Mucosa of rectum (tissue), 2 donors: ENCODE data around the gene SLC13A3.

Experiments
- H3K27ac ChIP-seq, 2 donors: one replicate each; pipeline ENCODE4 v1.7.0; 2013; ENCODE audit warnings: inconsistent platforms in 2 of 2, low read depth in 2 of 2, low read length in 2 of 2
- H3K27me3 ChIP-seq, 2 donors: one replicate each; pipeline ENCODE4 v1.7.0; 2013; ENCODE audit warnings: low read length in 2 of 2; ENCODE audit not compliant: control insufficient read depth in 2 of 2, insufficient read depth in 2 of 2
- H3K36me3 ChIP-seq, 2 donors: one replicate each; pipeline ENCODE4 v1.7.0; 2013; ENCODE audit warnings: low read length in 2 of 2; ENCODE audit not compliant: control insufficient read depth in 2 of 2, insufficient read depth in 2 of 2
- H3K4me1 ChIP-seq, 2 donors: one replicate each; pipeline ENCODE4 v1.7.0; 2013; ENCODE audit warnings: low read length in 2 of 2, mild to moderate bottlenecking in 1 of 2; ENCODE audit not compliant: control insufficient read depth in 2 of 2, insufficient read depth in 2 of 2
- H3K4me3 ChIP-seq, 2 donors: one replicate each; pipeline ENCODE4 v1.7.0; 2013; ENCODE audit warnings: low read length in 2 of 2
- H3K9ac ChIP-seq, 2 donors: one replicate each; pipeline ENCODE4 v1.7.0; 2013; ENCODE audit warnings: low read length in 2 of 2, low read depth in 1 of 2, mild to moderate bottlenecking in 1 of 2
- H3K9me3 ChIP-seq, 2 donors: one replicate each; pipeline ENCODE4 v1.7.0; 2013; ENCODE audit warnings: low read length in 2 of 2; ENCODE audit not compliant: control insufficient read depth in 2 of 2
- donor health status: healthy.
- donor health status: Normal muscosa, but diverticular disease.

The SLC13A3 gene, protein sequence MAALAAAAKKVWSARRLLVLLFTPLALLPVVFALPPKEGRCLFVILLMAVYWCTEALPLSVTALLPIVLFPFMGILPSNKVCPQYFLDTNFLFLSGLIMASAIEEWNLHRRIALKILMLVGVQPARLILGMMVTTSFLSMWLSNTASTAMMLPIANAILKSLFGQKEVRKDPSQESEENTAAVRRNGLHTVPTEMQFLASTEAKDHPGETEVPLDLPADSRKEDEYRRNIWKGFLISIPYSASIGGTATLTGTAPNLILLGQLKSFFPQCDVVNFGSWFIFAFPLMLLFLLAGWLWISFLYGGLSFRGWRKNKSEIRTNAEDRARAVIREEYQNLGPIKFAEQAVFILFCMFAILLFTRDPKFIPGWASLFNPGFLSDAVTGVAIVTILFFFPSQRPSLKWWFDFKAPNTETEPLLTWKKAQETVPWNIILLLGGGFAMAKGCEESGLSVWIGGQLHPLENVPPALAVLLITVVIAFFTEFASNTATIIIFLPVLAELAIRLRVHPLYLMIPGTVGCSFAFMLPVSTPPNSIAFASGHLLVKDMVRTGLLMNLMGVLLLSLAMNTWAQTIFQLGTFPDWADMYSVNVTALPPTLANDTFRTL

DNA sequence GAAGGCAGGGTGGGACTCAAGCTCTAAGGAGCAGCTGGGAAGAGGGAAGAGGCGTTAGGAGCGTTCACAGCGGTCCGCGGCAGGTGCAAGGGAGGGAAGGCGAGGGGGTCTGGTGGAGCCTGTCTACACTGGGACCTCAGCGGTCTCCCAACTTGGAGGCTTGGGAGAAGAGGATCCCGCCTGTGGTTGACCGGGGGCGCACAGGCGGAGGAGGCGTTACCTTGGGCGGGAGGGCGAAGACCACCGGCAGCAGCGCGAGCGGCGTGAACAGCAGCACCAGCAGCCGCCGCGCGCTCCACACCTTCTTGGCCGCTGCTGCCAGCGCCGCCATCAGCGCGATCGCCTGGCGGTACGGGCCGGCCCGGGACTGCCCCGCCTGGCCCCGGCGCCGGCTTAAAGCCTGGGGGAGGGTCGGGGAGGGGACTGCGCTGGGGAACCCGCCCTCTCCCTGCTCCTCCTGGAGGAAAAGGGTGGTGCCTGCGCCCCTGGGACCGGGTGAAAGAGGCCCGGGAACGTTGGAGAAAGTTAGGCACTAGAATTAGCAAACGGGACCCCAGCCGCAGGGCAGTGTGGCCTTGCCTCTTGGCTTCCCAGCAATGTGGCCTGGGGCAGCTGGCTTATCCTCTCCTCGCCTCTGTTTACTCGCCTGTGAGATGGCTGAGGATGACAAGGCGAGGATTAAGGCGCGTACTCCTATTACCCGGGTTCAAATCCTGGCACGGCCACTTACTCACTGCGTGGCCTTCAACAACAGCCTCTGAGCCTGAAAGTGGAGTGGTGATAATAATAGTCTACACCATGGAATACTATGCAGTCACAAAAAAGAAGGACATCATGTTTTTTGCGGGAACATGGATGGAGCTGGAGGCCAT lies at the start of gene SLC13A3:
Gene SLC13A3, minus strand, starts transcription at position 369 of the 872 bp plus-strand sequence. Its CDS starts 38 bp downstream, at position 331.
- no peaks in the 10 kb centered on the region for H3K4me1 ChIP-seq
- no peaks in the 10 kb centered on the region for H3K36me3 ChIP-seq
- H3K9ac ChIP-seq, result no peak within 1 kb of the TSS
- no peak within 1 kb of the TSS for H3K4me3 ChIP-seq
- H3K27me3 ChIP-seq, result peaks cover 11 to 17% of the 10 kb centered on the region in 2 donors
- no peak within 1 kb of the TSS for H3K27ac ChIP-seq
- no peaks in the 10 kb centered on the region for H3K9me3 ChIP-seq

- H3K9me3 ChIP-seq, result no peaks in the 10 kb centered on the region
- no peaks in the 10 kb centered on the region for H3K36me3 ChIP-seq
- no peaks in the 10 kb centered on the region for H3K27me3 ChIP-seq
- H3K27ac ChIP-seq, result no peak overlapping the region
- no peak overlapping the region for H3K9ac ChIP-seq
- no peak overlapping the region for H3K4me3 ChIP-seq
- peaks cover 0 to 2% of the 10 kb centered on the region in 2 donors for H3K4me1 ChIP-seq
Measured at GRCh38 chr20:46701057-46701456, 49.8 kb upstream of the SLC13A3 start.

- Histone ChIP-seq H3K4me1 (peaks cover 0 to 2% of the 10 kb centered on the region in 2 donors), H3K9ac (no peak overlapping the region), H3K27me3 (no peaks in the 10 kb centered on the region), H3K4me3 (no peak overlapping the region), H3K9me3 (no peaks in the 10 kb centered on the region), H3K36me3 (no peaks in the 10 kb centered on the region), H3K27ac (no peak overlapping the region)
Measured at GRCh38 chr20:46700481-46700880, 49.2 kb upstream of the SLC13A3 start.

DNA sequence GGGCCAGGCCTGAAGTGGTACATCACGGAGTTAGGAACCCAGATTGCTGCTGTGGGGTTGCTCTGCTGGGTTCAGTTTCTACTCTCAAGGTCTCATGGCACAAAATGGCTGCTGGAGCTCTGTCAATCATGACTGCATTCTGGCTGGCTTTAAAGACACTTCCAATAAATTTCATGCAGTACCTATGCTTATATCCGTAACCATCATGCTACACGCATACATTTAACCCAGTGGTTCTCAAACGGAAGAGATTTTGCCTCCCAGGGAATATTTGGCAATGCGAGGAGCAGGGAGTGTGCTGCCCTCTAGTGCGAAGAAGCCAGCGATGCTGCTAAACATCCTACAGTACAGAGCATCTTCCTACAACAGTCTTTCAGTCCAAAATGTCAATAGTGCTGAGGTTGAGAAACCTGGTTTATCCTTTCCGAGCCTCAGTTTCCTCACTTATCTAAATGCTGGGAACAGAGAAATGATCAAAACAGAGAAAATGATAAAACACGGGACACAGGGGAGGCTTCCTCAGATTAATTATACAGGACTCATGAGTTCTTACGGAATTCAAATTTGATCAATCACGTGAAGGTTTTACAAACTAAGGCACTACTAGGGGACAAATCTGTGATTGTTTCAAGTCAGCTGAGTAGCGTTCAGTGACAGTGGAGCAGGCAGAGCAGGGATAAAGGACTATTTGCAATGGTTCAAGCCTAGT lies 48.5 kb upstream of the SLC13A3 start:
- no peak overlapping the region for H3K27ac ChIP-seq
- peaks cover 0 to 2% of the 10 kb centered on the region in 2 donors for H3K4me1 ChIP-seq
- H3K4me3 ChIP-seq, result no peak overlapping the region
- H3K36me3 ChIP-seq, result no peaks in the 10 kb centered on the region
- H3K9me3 ChIP-seq, result no peaks in the 10 kb centered on the region
- H3K9ac ChIP-seq, result no peak overlapping the region
- no peaks in the 10 kb centered on the region for H3K27me3 ChIP-seq

DNA sequence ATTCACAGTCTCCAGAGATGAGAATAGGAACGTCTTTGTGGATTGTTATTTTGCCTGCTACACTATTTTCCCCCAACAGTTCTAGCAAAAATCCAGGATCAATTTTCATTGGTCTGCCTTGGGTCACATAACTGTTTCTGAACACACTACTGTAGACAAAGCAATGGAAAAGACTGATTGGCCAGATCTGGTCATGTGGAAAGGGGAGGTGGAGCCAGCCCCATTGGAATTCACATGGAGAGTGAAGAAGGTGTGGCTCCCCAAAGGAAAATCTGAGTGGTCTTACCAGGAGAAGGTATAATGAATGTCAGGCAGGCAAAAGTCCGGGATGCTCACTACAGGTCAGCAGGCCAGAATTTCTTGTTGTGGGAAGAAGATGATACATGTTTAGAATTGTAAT lies 47.5 kb upstream of the SLC13A3 start:
- Histone ChIP-seq H3K27ac (no peak overlapping the region), H3K4me3 (no peak overlapping the region), H3K4me1 (peaks cover 0 to 2% of the 10 kb centered on the region in 2 donors), H3K36me3 (no peaks in the 10 kb centered on the region), H3K27me3 (no peaks in the 10 kb centered on the region), H3K9ac (no peak overlapping the region), H3K9me3 (no peaks in the 10 kb centered on the region)

DNA sequence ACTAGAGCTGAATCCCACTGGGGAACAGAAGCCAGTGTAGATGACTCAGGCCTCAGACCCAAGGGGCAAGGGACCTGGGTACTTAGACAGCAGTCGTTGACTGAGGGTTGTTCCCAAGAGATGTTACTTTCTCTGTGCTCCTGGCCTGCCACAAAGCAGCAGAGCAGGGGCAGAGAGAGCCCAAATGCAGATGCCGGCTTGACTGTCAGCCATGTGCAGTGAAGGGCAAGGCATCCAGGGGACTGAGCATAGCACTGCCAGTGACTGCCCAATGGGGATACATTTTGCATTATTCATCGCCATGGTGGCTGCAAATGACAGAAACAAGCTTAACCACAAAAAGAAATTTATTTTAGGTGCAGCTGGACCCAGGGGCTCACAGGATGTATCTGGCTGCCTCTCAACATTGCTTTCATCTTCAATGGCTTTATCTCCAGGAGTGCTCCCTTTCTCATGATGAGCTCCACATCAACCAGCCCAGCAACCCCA lies 45.6 kb upstream of the SLC13A3 start:
- Histone ChIP-seq H3K9ac (no peak overlapping the region), H3K9me3 (no peaks in the 10 kb centered on the region), H3K4me1 (no peaks in the 10 kb centered on the region), H3K27ac (no peak overlapping the region), H3K27me3 (no peaks in the 10 kb centered on the region), H3K36me3 (no peaks in the 10 kb centered on the region), H3K4me3 (no peak overlapping the region)

GRCh38 chr20:46695892-46696291 lies 44.6 kb upstream of the SLC13A3 start:
- H3K27ac ChIP-seq, result no peak overlapping the region
- no peak overlapping the region for H3K9ac ChIP-seq
- no peaks in the 10 kb centered on the region for H3K27me3 ChIP-seq
- H3K9me3 ChIP-seq, result no peaks in the 10 kb centered on the region
- no peaks in the 10 kb centered on the region for H3K36me3 ChIP-seq
- H3K4me1 ChIP-seq, result no peaks in the 10 kb centered on the region
- H3K4me3 ChIP-seq, result no peak overlapping the region

- Histone ChIP-seq H3K4me3 (no peak overlapping the region), H3K27me3 (no peaks in the 10 kb centered on the region), H3K9ac (no peak overlapping the region), H3K9me3 (no peaks in the 10 kb centered on the region), H3K4me1 (no peaks in the 10 kb centered on the region), H3K36me3 (no peaks in the 10 kb centered on the region), H3K27ac (no peak overlapping the region)
Measured at GRCh38 chr20:46694484-46694883, 43.2 kb upstream of the SLC13A3 start.

DNA sequence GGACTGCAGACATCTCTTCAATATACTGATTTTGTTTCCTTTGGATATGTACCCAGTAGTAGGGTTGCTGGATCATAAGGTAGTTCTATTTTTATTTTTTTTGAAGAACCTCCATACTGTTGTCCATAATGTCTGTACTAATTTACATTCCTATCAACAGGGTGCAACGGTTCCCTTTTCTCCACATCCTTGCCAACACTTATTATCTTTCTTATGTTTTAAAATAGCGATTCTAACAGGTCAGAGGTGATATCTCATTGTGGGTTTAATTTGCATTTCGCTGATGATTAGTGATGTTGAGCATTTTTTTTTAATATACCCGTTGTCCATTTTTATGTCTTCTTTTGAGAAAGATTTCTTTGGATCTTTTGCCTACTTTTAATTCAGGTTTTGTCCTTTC lies 39.9 kb upstream of the SLC13A3 start:
- H3K4me1 ChIP-seq, result peaks cover 11 to 15% of the 10 kb centered on the region in 2 donors
- no peak overlapping the region for H3K4me3 ChIP-seq
- no peak overlapping the region for H3K9ac ChIP-seq
- no peaks in the 10 kb centered on the region for H3K27me3 ChIP-seq
- H3K27ac ChIP-seq, result no peak overlapping the region
- H3K36me3 ChIP-seq, result peaks cover 3 to 6% of the 10 kb centered on the region in 2 donors
- no peaks in the 10 kb centered on the region for H3K9me3 ChIP-seq
